A673 (cell line): ENCODE results near the gene ELOVL6.

Experiments used
- CTCF ChIP-seq: fragments of 300-800, 200-600 bp; sonication (generic); conservative IDR thresholded peaks from 2 replicates; pipeline ENCODE4 v1.5.1; 2017; ENCODE audit warnings: low read depth, mild to moderate bottlenecking, antibody characterized with exemption, low read length, moderate library complexity, mixed read lengths
- EZH2 ChIP-seq: fragments of 200-600 bp; sonication (generic); IDR thresholded peaks from 2 replicates; pipeline ENCODE4 v1.6.1; 2017; ENCODE audit warnings: borderline replicate concordance, low read depth, mild to moderate bottlenecking, mixed read lengths, antibody characterized with exemption, low read length; ENCODE audit not compliant: poor library complexity, severe bottlenecking

DNA sequence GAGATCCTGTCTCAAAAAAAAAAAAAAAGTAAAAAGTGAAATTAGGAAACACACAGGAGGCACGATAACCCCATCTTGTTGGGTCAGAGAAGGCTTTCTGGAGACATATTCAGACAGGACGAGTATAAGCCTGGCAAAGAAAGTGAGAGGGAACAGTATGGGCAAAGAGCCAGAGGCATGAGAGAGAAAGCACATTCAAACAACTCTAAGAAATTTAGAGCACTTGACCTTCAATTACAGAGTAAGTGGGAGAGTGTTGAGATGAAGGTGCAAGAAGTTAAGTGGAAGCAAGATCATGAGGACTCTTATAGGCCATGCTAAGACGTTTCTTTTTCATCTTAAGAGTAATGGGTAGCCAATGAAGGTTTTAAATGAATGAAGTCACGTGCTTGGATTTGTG lies 70.4 kb downstream of the ELOVL6 start:
- no peak for TF ChIP-seq CTCF
- TF ChIP-seq EZH2: no peak
